ENCODE results near the gene FRMD3.

Gene FRMD3

GRCh38 chr9:83430681-83431080 lies 107.5 kb downstream of the FRMD3 start:
- no peak overlapping the region for H3K4me3 ChIP-seq (replicated peaks; ENCODE audit: low read depth, low read length)
- no peak for TF ChIP-seq CTCF (IDR thresholded peaks at IDR 0.05; ENCODE audit: low read depth, low read length, missing control alignments)
- no peak for DNase-seq (ENCODE audit: extremely low read depth, low read depth)

- no peak for TF ChIP-seq CTCF (IDR thresholded peaks at IDR 0.05; ENCODE audit: low read depth, low read length, missing control alignments)
- no peak overlapping the region for H3K4me3 ChIP-seq (replicated peaks; ENCODE audit: low read depth, low read length)
- DNase-seq (ENCODE audit: extremely low read depth, low read depth) = no peak
Measured at GRCh38 chr9:83429229-83429628, 109.0 kb downstream of the FRMD3 start.

DNA sequence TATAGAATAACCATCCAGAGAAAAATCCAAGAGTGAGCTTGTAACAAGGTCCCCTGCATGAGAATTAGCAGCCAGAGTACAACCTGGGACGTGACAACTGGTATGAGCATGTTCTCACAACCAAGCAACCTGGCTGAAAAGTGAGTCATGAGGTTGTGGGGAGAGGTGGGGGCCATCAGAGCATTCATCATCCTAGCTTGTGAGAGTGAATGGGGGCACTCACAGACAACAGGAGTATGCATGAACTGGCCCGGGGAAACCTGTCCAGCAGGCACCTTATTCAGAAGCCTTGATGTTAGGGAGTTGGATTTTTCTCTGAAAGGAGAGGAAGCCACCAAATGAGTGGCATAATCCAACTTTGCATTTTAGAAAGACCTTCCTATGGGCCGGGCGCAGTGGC lies 113.0 kb downstream of the FRMD3 start:
- no peak for DNase-seq (ENCODE audit: extremely low read depth, low read depth)

GRCh38 chr9:83424831-83425230 lies 113.4 kb downstream of the FRMD3 start:
- no peak for DNase-seq (ENCODE audit: extremely low read depth, low read depth)
- H3K4me3 ChIP-seq (replicated peaks; ENCODE audit: low read depth, low read length) = no peak overlapping the region
- TF ChIP-seq CTCF (IDR thresholded peaks at IDR 0.05; ENCODE audit: low read depth, low read length, missing control alignments) = no peak

More for the DNA sequence above, 113.0 kb downstream of the FRMD3 start:
- H3K4me3 ChIP-seq (replicated peaks; ENCODE audit: low read depth, low read length) = no peak overlapping the region
- no peak for TF ChIP-seq CTCF (IDR thresholded peaks at IDR 0.05; ENCODE audit: low read depth, low read length, missing control alignments)

DNA sequence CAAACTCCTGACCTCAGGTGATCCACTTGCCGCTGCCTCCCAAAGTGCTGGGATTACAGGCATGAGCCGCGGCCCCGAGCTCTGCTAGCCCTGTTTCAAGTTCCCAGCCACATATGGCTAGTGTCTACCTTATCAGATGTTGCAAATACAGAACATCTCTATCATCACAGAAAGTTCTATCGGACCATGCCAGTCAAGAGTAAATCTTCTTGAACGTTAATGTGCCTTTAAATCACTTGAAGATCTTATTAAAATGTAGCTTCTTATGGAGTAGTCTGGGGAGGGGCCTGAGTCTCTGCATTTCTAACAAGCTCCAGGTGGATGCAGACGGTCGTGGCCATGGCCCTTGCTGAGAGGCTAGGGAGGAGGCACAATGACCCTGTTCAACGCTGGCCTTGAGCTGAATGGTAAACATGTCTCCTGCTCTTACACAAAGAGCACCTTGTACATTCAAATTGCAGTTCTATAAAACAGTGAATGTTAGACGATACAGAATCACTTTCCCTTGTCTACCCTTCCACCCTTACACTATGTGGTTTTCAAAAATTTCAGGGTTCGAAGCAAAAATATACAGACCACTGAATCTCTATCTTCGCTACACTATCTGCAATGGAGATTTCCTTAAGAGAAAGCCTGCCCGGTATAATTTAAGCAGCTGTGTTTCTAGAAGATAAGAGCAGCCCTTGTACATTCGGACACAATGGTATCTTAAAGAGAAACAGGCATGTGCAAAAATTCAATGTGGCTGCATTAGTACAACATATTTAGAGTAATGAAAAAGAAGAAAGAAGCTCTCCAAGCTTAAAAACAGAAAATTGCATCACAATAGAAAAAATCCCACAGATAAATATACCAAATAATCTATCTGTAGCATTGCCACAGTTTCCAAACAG lies 114.1 kb downstream of the FRMD3 start:
- no peak for TF ChIP-seq CTCF (IDR thresholded peaks at IDR 0.05; ENCODE audit: low read depth, low read length, missing control alignments)
- no peak for DNase-seq (ENCODE audit: extremely low read depth, low read depth)
- H3K4me3 ChIP-seq (replicated peaks; ENCODE audit: low read depth, low read length) = no peak overlapping the region

GRCh38 chr9:83422527-83422926 lies 115.7 kb downstream of the FRMD3 start:
- no peak for TF ChIP-seq CTCF (IDR thresholded peaks at IDR 0.05; ENCODE audit: low read depth, low read length, missing control alignments)
- no peak overlapping the region for H3K4me3 ChIP-seq (replicated peaks; ENCODE audit: low read depth, low read length)
- no peak for DNase-seq (ENCODE audit: extremely low read depth, low read depth)

Data from HFF-Myc (cell line).